ENCODE data around the gene KCNH5.
"Not testable (repeated sequence)": the region's sequence is repeated elsewhere in the genome, so short reads cannot be mapped to it uniquely, and the experiment has no call there.

Gene KCNH5

DNA sequence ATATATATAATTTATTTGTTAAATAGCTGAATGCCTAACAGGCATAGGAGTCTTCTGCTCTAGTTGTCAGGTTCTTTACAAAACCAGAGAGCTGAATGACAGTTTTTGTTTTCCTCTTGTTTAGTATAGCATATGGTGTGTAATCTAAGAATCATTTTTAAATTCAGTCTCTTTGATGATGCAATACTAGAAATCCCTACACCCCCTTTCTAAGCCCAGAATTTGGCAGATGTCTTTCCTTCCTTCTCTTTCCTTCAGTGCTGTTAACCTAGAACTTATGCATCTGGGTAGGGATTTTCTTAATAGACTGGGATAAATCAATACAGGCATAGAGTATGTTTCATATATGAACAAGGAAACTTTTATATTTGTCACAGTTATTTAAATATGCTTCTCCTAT lies 198.1 kb downstream of the KCNH5 start:
- Mint-ChIP-seq H3K4me3 (no peak overlapping the region), H3K27ac (ENCODE audit: low read depth) (no peak overlapping the region)
- no peak for ATAC-seq (replicated peaks; ENCODE audit: extremely low read depth, poor library complexity, severe bottlenecking)

GRCh38 chr14:62844546-62844945 lies 200.7 kb downstream of the KCNH5 start:
- H3K36me3 Mint-ChIP-seq (ENCODE audit: insufficient read depth): no peaks in the 10 kb centered on the region
- H3K4me1 Mint-ChIP-seq: no peaks in the 10 kb centered on the region
- H3K27me3 Mint-ChIP-seq: no peaks in the 10 kb centered on the region
- ATAC-seq (replicated peaks; ENCODE audit: extremely low read depth, poor library complexity, severe bottlenecking): no peak
- no peak overlapping the region for H3K27ac Mint-ChIP-seq (ENCODE audit: low read depth)
- no peaks in the 10 kb centered on the region for H3K9me3 Mint-ChIP-seq
- DNase-seq (ENCODE audit: low spot score in 2 of 2): no peak
- H3K4me3 Mint-ChIP-seq: no peak overlapping the region

More for the DNA sequence above, 198.1 kb downstream of the KCNH5 start:
- Mint-ChIP-seq H3K27me3 (no peaks in the 10 kb centered on the region), H3K36me3 (ENCODE audit: insufficient read depth) (no peaks in the 10 kb centered on the region), H3K9me3 (no peaks in the 10 kb centered on the region), H3K4me1 (no peaks in the 10 kb centered on the region)
- no peak for DNase-seq (ENCODE audit: low spot score in 2 of 2)

DNA sequence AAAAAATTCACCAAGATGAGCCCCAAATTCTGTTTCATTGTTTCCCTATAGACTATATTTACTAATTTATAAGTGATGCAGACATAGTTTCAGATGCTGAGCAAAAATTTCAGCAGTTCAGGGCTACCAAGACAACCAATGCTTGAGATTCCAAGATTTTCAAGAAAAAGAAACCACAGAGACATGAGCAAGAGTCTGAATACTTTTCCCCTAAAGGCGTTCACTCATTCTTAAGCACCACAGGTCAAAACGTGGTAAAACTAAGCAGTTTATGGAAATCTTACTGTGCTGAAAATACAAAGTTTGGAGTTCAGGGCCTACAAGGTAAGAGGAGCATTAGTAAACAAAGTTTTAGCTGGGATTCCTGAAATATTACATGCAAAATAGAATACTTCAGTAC lies 221.2 kb downstream of the KCNH5 start:
- ATAC-seq (replicated peaks; ENCODE audit: extremely low read depth, poor library complexity, severe bottlenecking) (no peak), DNase-seq (ENCODE audit: low spot score in 2 of 2) (no peak)
- Mint-ChIP-seq H3K4me1 (no peaks in the 10 kb centered on the region), H3K36me3 (ENCODE audit: insufficient read depth) (no peaks in the 10 kb centered on the region), H3K27ac (ENCODE audit: low read depth) (no peak overlapping the region), H3K27me3 (no peaks in the 10 kb centered on the region), H3K4me3 (no peak overlapping the region), H3K9me3 (peaks cover 20% of the 10 kb centered on the region)

GRCh38 chr14:62819931-62820330 lies 225.3 kb downstream of the KCNH5 start:
- H3K27me3 Mint-ChIP-seq: no peaks in the 10 kb centered on the region
- H3K4me3 Mint-ChIP-seq: no peak overlapping the region
- H3K27ac Mint-ChIP-seq (ENCODE audit: low read depth): no peak overlapping the region
- H3K36me3 Mint-ChIP-seq (ENCODE audit: insufficient read depth): no peaks in the 10 kb centered on the region
- DNase-seq (ENCODE audit: low spot score in 2 of 2): no peak
- ATAC-seq (replicated peaks; ENCODE audit: extremely low read depth, poor library complexity, severe bottlenecking): no peak
- peaks cover 26% of the 10 kb centered on the region for H3K9me3 Mint-ChIP-seq
- H3K4me1 Mint-ChIP-seq: no peaks in the 10 kb centered on the region

DNA sequence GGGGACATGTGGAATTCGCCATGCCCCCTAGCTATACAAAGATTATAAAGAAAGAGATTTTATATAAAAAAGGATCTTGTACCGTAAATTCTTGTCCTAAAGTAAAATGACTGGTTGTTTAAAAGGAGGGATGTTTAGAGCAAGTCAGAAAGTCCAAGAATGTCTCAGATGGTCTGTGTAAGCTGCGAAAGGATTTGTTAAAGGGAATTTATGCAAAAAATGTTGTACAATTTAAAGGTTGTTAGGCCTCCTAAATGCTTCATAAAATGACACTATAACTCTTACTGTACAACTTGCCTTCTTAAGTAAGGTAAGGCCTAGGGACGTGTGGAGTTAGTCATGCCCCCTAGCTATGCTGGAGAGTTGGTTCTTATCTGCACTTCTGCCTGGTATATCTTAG lies 237.6 kb downstream of the KCNH5 start:
- H3K4me1 Mint-ChIP-seq: no peaks in the 10 kb centered on the region
- no peak overlapping the region for H3K4me3 Mint-ChIP-seq
- H3K27me3 Mint-ChIP-seq: no peaks in the 10 kb centered on the region
- no peaks in the 10 kb centered on the region for H3K36me3 Mint-ChIP-seq (ENCODE audit: insufficient read depth)
- peaks cover 11% of the 10 kb centered on the region for H3K9me3 Mint-ChIP-seq
- no peak overlapping the region for H3K27ac Mint-ChIP-seq (ENCODE audit: low read depth)
- no peak for ATAC-seq (replicated peaks; ENCODE audit: extremely low read depth, poor library complexity, severe bottlenecking)
- no peak for DNase-seq (ENCODE audit: low spot score in 2 of 2)

DNA sequence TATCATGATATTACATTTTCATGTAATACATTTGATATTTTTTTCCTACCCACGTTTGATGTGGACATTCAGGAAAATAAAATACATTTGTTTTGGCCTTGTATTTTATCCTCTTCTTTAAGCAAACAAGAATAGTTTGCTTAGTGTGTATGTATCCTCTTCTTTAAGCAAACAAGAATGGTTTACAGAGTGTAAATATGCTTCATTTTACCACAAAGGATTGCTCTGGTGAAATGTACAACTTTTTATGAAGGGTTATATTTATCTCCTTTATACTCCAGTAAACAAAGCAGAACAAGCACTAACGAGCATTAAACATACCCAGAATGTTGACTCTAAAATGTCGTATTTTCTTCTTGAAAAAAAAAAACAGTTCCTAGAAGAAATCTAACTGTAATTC lies 244.7 kb downstream of the KCNH5 start:
- Mint-ChIP-seq H3K9me3 (peaks cover 6% of the 10 kb centered on the region), H3K4me3 (no peak overlapping the region), H3K36me3 (ENCODE audit: insufficient read depth) (no peaks in the 10 kb centered on the region), H3K4me1 (no peaks in the 10 kb centered on the region), H3K27ac (ENCODE audit: low read depth) (no peak overlapping the region), H3K27me3 (no peaks in the 10 kb centered on the region)
- DNase-seq (ENCODE audit: low spot score in 2 of 2) (no peak), ATAC-seq (replicated peaks; ENCODE audit: extremely low read depth, poor library complexity, severe bottlenecking) (no peak)

- ATAC-seq (replicated peaks; ENCODE audit: extremely low read depth, poor library complexity, severe bottlenecking) (no peak), DNase-seq (ENCODE audit: low spot score in 2 of 2) (no peak)
- H3K4me1 Mint-ChIP-seq: no peaks in the 10 kb centered on the region
- H3K4me3 Mint-ChIP-seq: no peak overlapping the region
- no peaks in the 10 kb centered on the region for H3K27me3 Mint-ChIP-seq
- H3K27ac Mint-ChIP-seq (ENCODE audit: low read depth): no peak overlapping the region
- H3K9me3 Mint-ChIP-seq: peaks cover 14% of the 10 kb centered on the region
- no peaks in the 10 kb centered on the region for H3K36me3 Mint-ChIP-seq (ENCODE audit: insufficient read depth)
These were observed 248.8 kb downstream of the KCNH5 start for GRCh38 chr14:62796431-62796830.

- Mint-ChIP-seq H3K27me3 (no peaks in the 10 kb centered on the region), H3K4me1 (no peaks in the 10 kb centered on the region), H3K36me3 (ENCODE audit: insufficient read depth) (no peaks in the 10 kb centered on the region), H3K27ac (ENCODE audit: low read depth) (no peak overlapping the region), H3K9me3 (peaks cover 15% of the 10 kb centered on the region), H3K4me3 (no peak overlapping the region)
- ATAC-seq (replicated peaks; ENCODE audit: extremely low read depth, poor library complexity, severe bottlenecking) (no peak), DNase-seq (ENCODE audit: low spot score in 2 of 2) (no peak)
These were observed 252.7 kb downstream of the KCNH5 start for GRCh38 chr14:62792578-62792977.

DNA sequence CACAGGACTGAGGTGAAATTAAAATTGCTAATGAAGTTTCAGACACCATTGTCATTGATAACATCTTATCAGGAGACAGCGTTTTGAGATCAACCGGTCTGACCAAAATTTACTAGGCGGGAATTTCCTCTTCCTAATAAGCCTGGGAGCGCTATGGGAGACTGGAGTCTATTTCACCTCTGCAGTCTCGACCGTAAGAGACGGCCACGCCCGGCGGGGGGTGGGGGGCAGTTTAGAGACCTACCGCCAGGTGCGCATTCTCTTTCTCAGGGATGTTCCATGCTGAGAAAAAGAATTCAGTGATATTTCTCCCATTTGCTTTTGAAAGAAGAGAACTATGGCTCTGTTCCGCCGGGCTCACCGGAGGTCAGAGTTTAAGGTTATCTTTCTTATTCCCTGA lies 263.9 kb downstream of the KCNH5 start:
- H3K36me3 Mint-ChIP-seq (ENCODE audit: insufficient read depth); H3K4me3 Mint-ChIP-seq; ATAC-seq (replicated peaks; ENCODE audit: extremely low read depth, poor library complexity, severe bottlenecking); DNase-seq (ENCODE audit: low spot score in 2 of 2); H3K27ac Mint-ChIP-seq (ENCODE audit: low read depth); H3K27me3 Mint-ChIP-seq; H3K4me1 Mint-ChIP-seq: not testable (repeated sequence)
- peaks cover 18% of the 10 kb centered on the region for H3K9me3 Mint-ChIP-seq

- no peaks in the 10 kb centered on the region for H3K36me3 Mint-ChIP-seq (ENCODE audit: insufficient read depth)
- H3K27me3 Mint-ChIP-seq: no peaks in the 10 kb centered on the region
- ATAC-seq (replicated peaks; ENCODE audit: extremely low read depth, poor library complexity, severe bottlenecking) (no peak), DNase-seq (ENCODE audit: low spot score in 2 of 2) (no peak)
- no peak overlapping the region for H3K27ac Mint-ChIP-seq (ENCODE audit: low read depth)
- no peaks in the 10 kb centered on the region for H3K4me1 Mint-ChIP-seq
- H3K4me3 Mint-ChIP-seq: no peak overlapping the region
- H3K9me3 Mint-ChIP-seq: peaks cover 18% of the 10 kb centered on the region
These were observed 266.4 kb downstream of the KCNH5 start for GRCh38 chr14:62778852-62779251.

GRCh38 chr14:62778310-62778709 lies 266.9 kb downstream of the KCNH5 start:
- no peaks in the 10 kb centered on the region for H3K27me3 Mint-ChIP-seq
- no peak overlapping the region for H3K4me3 Mint-ChIP-seq
- no peak overlapping the region for H3K27ac Mint-ChIP-seq (ENCODE audit: low read depth)
- peaks cover 18% of the 10 kb centered on the region for H3K9me3 Mint-ChIP-seq
- ATAC-seq (replicated peaks; ENCODE audit: extremely low read depth, poor library complexity, severe bottlenecking) (no peak), DNase-seq (ENCODE audit: low spot score in 2 of 2) (no peak)
- H3K36me3 Mint-ChIP-seq (ENCODE audit: insufficient read depth): no peaks in the 10 kb centered on the region
- no peaks in the 10 kb centered on the region for H3K4me1 Mint-ChIP-seq

DNA sequence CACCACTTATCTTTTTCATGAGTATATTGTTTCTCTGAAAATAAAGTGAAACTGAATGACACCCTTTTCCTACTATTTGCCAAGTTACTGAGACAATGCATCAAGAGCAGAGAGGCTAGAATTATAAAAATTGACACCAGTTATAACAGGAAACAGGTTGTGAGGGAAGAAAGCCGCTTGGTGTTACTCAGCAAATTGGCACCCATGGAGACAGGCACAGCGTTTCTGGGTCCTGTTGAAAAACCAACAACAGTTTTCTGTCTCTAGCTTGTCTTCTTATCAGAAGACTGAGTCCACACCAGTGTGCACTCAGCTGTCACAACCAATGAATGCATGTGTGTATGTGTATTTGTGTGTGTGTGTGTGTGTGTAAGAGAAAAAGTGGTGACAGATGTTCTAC lies 267.7 kb downstream of the KCNH5 start:
- Mint-ChIP-seq H3K27ac (ENCODE audit: low read depth) (no peak overlapping the region), H3K36me3 (ENCODE audit: insufficient read depth) (no peaks in the 10 kb centered on the region)
- no peak for ATAC-seq (replicated peaks; ENCODE audit: extremely low read depth, poor library complexity, severe bottlenecking)

DNA sequence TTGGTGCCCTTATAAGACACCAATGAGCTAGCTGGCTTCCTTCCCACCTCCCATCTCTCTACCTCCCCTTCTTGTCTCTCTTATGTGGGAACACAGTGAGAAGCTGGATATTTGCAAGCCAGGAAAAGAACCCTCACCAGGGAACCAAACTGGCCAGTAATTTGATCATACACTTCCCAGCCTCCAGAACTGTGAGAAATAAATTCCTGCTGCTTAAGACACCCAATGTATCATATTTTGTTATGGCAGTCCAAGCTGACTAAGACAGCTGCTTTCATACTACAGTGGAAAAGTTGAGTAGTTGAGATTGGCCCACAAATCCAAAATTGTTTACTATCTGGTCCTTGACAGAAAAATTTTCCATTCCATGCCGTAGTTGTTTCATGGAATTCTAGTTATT lies 269.0 kb downstream of the KCNH5 start:
- Mint-ChIP-seq H3K4me3 (no peak overlapping the region), H3K9me3 (peaks cover 12% of the 10 kb centered on the region), H3K4me1 (no peaks in the 10 kb centered on the region), H3K36me3 (ENCODE audit: insufficient read depth) (no peaks in the 10 kb centered on the region), H3K27me3 (no peaks in the 10 kb centered on the region), H3K27ac (ENCODE audit: low read depth) (no peak overlapping the region)
- ATAC-seq (replicated peaks; ENCODE audit: extremely low read depth, poor library complexity, severe bottlenecking): no peak
- DNase-seq (ENCODE audit: low spot score in 2 of 2): no peak

More for the DNA sequence above, 267.7 kb downstream of the KCNH5 start:
- H3K9me3 Mint-ChIP-seq: peaks cover 18% of the 10 kb centered on the region
- DNase-seq (ENCODE audit: low spot score in 2 of 2): no peak
- H3K4me1 Mint-ChIP-seq: no peaks in the 10 kb centered on the region
- no peak overlapping the region for H3K4me3 Mint-ChIP-seq
- no peaks in the 10 kb centered on the region for H3K27me3 Mint-ChIP-seq

DNA sequence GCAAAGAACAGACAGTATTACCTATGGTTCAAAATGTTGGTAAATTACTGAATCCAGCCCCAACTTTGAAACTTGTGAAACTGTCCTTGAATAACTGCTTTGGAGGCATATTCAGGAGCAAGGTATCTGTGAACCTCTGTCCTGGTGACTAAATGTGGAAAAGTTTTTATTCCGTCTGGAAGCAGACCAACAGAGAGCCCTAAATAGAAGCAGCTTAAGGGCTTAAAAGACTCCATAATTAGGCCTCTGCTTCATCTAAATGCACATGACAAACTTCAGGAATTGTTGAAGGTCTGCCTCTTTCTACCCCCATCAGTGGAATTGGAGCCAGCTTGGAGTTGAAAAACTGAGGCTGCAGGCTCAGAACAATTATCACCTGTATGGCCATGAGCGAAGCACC lies 276.5 kb downstream of the KCNH5 start:
- ATAC-seq (replicated peaks; ENCODE audit: extremely low read depth, poor library complexity, severe bottlenecking) (no peak), DNase-seq (ENCODE audit: low spot score in 2 of 2) (no peak)
- Mint-ChIP-seq H3K9me3 (peaks cover 12% of the 10 kb centered on the region), H3K27ac (ENCODE audit: low read depth) (no peak overlapping the region), H3K27me3 (no peaks in the 10 kb centered on the region), H3K4me1 (no peaks in the 10 kb centered on the region), H3K36me3 (ENCODE audit: insufficient read depth) (no peaks in the 10 kb centered on the region), H3K4me3 (no peak overlapping the region)
